ENCODE measurements around the gene SLC22A14. TPM values are rescaled to one million over a fixed set of nuclear protein-coding genes. Genes with fewer than 3 reads are reported as not detected.
"Not testable (repeated sequence)": the region's sequence is repeated elsewhere in the genome, so short reads cannot be mapped to it uniquely, and the experiment has no call there.

SLC22A14 gene, protein sequence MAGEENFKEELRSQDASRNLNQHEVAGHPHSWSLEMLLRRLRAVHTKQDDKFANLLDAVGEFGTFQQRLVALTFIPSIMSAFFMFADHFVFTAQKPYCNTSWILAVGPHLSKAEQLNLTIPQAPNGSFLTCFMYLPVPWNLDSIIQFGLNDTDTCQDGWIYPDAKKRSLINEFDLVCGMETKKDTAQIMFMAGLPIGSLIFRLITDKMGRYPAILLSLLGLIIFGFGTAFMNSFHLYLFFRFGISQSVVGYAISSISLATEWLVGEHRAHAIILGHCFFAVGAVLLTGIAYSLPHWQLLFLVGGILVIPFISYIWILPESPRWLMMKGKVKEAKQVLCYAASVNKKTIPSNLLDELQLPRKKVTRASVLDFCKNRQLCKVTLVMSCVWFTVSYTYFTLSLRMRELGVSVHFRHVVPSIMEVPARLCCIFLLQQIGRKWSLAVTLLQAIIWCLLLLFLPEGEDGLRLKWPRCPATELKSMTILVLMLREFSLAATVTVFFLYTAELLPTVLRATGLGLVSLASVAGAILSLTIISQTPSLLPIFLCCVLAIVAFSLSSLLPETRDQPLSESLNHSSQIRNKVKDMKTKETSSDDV
- total RNA-seq = under 1 TPM in 2 of 4 donors, not detected in 2; 0.14 to 0.17 TPM
- 0.11 TPM for polyA plus RNA-seq
- long read RNA-seq, donor 1 = 0 reads
- long read RNA-seq, donor 2 = 0 reads
- long read RNA-seq, donor 3 = 0 reads
- long read RNA-seq, donor 4 = 0 reads

- H3K9me3 ChIP-seq (ENCODE audit: control insufficient read depth, low read length) = no peaks in the 10 kb centered on the region
- intact Hi-C loops (cut with DNase I) = no loop called here
- no peak for ATAC-seq
Observed at GRCh38 chr3:38281895-38282686, at the start of gene SLC22A14. Gene SLC22A14 (plus strand): TSS chr3:38282294. CDS start chr3:38306027, 23,733 bp downstream.

DNA sequence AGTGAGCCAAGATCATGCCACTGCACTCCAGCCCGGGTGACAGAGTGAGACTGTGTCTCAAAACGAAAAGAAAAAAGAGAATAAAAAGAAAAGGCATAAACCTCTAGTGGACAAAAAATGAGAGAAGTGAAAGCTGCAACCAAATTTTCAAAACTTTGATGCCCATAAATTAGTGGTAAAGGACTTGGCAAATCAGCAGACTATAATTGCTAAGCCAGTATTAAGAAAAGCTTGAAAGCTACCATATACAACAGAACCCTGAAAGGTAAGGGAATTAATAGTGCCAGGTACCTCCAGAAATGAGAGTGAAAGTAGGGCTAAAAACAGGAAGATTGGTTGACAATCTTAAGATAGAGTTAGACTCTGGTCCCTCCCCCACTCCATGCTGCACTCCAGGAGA lies 49.4 kb upstream of the SLC22A14 start:
- H3K27me3 ChIP-seq (ENCODE audit: control insufficient read depth, insufficient read depth) = no peaks in the 10 kb centered on the region
- DNase-seq (no peak), ATAC-seq (no peak)
- H3K4me3 ChIP-seq (ENCODE audit: low read length) = no peak overlapping the region
- 90% methylated on average over 2 of the region's 2 CpGs for WGBS
- H3K27ac ChIP-seq (ENCODE audit: low read length) = no peak overlapping the region
- intact Hi-C loops (cut with DNase I) = no loop called here
- no peaks in the 10 kb centered on the region for H3K4me1 ChIP-seq (ENCODE audit: control insufficient read depth, insufficient read depth, low read length)
- H3K9me3 ChIP-seq (ENCODE audit: control insufficient read depth, low read length) = no peaks in the 10 kb centered on the region

More at GRCh38 chr3:38281895-38282686, at the start of gene SLC22A14:
- no peak for DNase-seq
- WGBS = 87% methylated on average over 14 of the region's 14 CpGs
- Histone ChIP-seq H3K27ac (ENCODE audit: low read length) (no peak within 1 kb of the TSS), H3K27me3 (ENCODE audit: control insufficient read depth, insufficient read depth) (no peaks in the 10 kb centered on the region), H3K4me3 (ENCODE audit: low read length) (no peak within 1 kb of the TSS), H3K4me1 (ENCODE audit: control insufficient read depth, insufficient read depth, low read length) (no peaks in the 10 kb centered on the region)

- no peak for DNase-seq
- Histone ChIP-seq H3K4me1 (ENCODE audit: control insufficient read depth, insufficient read depth, low read length) (no peaks in the 10 kb centered on the region), H3K27ac (ENCODE audit: low read length) (no peak overlapping the region), H3K27me3 (ENCODE audit: control insufficient read depth, insufficient read depth) (no peaks in the 10 kb centered on the region), H3K4me3 (ENCODE audit: low read length) (no peak overlapping the region), H3K9me3 (ENCODE audit: control insufficient read depth, low read length) (no peaks in the 10 kb centered on the region)
- intact Hi-C loops (cut with DNase I) = no loop called here
- ATAC-seq = no peak
Observed at GRCh38 chr3:38235466-38235865, 46.6 kb upstream of the SLC22A14 start.

DNA sequence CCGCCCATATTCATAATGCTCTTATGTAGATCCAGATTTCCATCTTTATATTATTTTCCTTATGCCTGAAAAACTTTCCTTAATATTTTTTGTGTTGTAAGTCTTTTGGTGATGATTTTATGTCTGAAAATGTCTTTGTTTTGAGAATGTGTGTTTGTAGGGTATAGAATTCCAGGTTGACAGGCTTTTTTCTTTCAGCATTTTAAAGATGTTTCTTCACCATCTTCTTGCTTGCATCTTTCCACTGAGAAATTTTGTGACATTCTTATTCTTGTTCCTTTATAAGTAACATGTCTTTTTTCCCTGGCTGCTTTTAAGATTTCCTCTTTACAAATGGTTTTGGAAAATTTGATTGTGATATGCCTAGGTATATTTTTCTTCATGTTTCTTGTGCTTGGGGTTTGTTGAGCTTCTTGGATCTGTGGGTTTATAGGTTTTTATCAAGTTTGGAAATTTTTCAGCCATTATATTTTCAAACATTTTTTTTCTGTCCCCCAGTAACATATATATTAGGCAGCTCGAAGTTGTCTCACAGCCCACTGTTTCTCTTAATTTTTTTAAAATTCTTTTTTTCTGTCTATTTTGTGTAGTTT lies 43.6 kb upstream of the SLC22A14 start:
- DNase-seq = no peak
- Histone ChIP-seq H3K9me3 (ENCODE audit: control insufficient read depth, low read length) (no peaks in the 10 kb centered on the region), H3K4me3 (ENCODE audit: low read length) (no peak overlapping the region), H3K27ac (ENCODE audit: low read length) (no peak overlapping the region), H3K4me1 (ENCODE audit: control insufficient read depth, insufficient read depth, low read length) (no peaks in the 10 kb centered on the region), H3K27me3 (ENCODE audit: control insufficient read depth, insufficient read depth) (no peaks in the 10 kb centered on the region)
- over 99% methylated on average over 2 of the region's 2 CpGs for WGBS
- intact Hi-C loops (cut with DNase I) = no loop called here
- ATAC-seq = no peak

DNA sequence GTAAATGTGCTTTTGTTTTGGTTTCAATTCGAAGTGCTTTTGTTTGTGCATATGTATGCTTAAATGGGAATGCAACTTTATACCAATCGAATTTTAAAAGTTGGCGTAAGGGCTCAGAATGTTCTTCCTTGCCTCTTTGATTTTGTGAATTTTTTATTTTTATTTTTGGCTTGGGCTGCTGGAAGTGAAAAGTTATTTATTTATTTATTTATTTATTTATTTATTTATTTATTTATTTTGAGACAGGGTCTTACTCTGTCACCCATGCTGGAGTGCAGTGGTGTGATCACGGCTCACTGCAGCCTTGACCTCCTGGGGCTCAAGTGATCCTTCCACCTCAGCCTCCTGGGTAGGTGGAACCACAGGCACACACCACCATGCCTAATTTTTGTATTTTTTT lies 39.3 kb upstream of the SLC22A14 start:
- H3K4me1 ChIP-seq (ENCODE audit: control insufficient read depth, insufficient read depth, low read length); H3K9me3 ChIP-seq (ENCODE audit: control insufficient read depth, low read length); ATAC-seq; H3K27me3 ChIP-seq (ENCODE audit: control insufficient read depth, insufficient read depth); H3K27ac ChIP-seq (ENCODE audit: low read length); DNase-seq; H3K4me3 ChIP-seq (ENCODE audit: low read length); intact Hi-C loops (cut with DNase I): not testable (repeated sequence)
- 97% methylated on average over 4 of the region's 4 CpGs for WGBS

DNA sequence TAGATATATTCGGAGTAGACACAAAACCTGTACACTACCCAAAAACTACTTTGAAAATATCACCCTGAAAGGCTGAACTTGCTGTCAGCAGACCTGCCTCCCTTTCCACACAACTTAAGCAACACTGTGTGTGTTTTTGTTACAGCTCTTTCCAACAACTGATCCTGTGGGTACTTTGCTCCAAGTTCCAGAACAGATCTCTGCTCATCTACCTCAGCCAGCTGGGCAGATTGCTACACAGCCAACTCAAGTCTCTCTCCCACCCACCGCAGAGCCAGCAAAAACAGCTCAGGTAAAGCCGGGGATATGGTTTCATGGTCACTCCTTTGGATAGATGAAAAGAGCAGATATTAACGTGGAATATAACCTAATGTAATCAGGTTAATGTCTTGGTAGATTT lies 36.2 kb upstream of the SLC22A14 start:
- DNase-seq = no peak
- WGBS = 93% methylated on average over 4 of the region's 4 CpGs
- no peak overlapping the region for H3K4me3 ChIP-seq (ENCODE audit: low read length)
- intact Hi-C loops (cut with DNase I) = no loop called here
- H3K27me3 ChIP-seq (ENCODE audit: control insufficient read depth, insufficient read depth) = no peaks in the 10 kb centered on the region
- no peak for ATAC-seq
- H3K27ac ChIP-seq (ENCODE audit: low read length) = no peak overlapping the region
- no peaks in the 10 kb centered on the region for H3K9me3 ChIP-seq (ENCODE audit: control insufficient read depth, low read length)
- no peaks in the 10 kb centered on the region for H3K4me1 ChIP-seq (ENCODE audit: control insufficient read depth, insufficient read depth, low read length)

DNA sequence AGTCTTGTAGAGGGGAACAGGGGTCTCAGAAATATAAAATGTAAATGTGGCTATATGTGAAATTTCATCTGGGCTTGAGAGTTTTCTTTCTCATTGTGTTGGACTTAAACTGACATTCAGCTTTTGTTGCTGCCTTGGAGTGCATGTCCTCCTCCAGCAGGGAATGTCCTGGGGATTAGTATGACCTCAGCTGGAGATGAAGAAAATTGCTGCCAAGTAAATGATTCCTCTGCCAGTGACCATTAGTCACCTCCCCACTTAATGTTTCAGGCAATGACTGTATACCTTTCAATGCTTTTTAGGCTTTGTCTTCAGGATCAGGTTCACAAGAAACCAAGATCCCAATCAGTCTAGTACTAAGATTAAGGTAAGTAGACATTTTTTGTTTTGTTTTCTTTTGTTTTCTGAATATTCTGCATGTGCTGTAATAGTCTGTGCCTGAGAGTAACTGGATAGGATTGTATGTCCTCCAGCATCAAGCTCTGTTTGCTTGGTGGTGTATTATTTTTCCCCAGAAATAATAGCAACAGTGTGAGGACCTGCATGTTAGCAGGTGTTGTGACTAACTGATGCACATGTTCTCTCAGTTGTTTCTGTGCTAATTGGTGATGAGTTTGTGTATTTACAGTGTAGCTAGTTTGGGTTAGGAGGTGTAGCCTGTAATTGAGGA lies 34.6 kb upstream of the SLC22A14 start:
- intact Hi-C loops (cut with DNase I) = no loop called here

DNA sequence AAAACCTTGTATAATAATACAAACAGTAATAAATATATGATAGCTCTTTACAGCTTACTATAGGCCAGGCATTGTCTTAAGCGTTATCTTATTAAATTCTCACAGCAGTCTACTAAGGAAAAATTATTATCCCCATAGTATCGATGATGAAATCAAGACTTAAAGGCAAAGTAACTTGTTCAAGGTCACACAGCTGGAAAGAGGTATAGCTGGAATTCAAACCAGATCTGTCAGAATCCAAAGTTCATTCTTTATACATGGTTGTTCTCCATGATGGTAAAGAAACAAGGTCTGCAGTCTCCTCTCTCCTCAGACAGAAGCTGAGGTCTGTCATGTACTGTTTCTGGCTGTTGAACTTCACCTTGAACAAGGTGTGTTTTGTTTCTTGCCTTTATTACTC lies 31.9 kb upstream of the SLC22A14 start:
- H3K27me3 ChIP-seq (ENCODE audit: control insufficient read depth, insufficient read depth) = no peaks in the 10 kb centered on the region
- no peaks in the 10 kb centered on the region for H3K4me1 ChIP-seq (ENCODE audit: control insufficient read depth, insufficient read depth, low read length)
- intact Hi-C loops (cut with DNase I) = no loop called here
- DNase-seq (no peak), ATAC-seq (no peak)
- no peak overlapping the region for H3K4me3 ChIP-seq (ENCODE audit: low read length)
- 95% methylated on average over 2 of the region's 2 CpGs for WGBS
- H3K9me3 ChIP-seq (ENCODE audit: control insufficient read depth, low read length) = no peaks in the 10 kb centered on the region
- H3K27ac ChIP-seq (ENCODE audit: low read length) = no peak overlapping the region

More for the DNA sequence above, 34.6 kb upstream of the SLC22A14 start:
- Histone ChIP-seq H3K9me3 (ENCODE audit: control insufficient read depth, low read length) (no peaks in the 10 kb centered on the region), H3K4me1 (ENCODE audit: control insufficient read depth, insufficient read depth, low read length) (no peaks in the 10 kb centered on the region), H3K27ac (ENCODE audit: low read length) (no peak overlapping the region), H3K27me3 (ENCODE audit: control insufficient read depth, insufficient read depth) (no peaks in the 10 kb centered on the region), H3K4me3 (ENCODE audit: low read length) (no peak overlapping the region)
- peak; percentile 80 to 87 for ATAC-seq
- DNase-seq = no peak

GRCh38 chr3:38251197-38251596 lies 30.9 kb upstream of the SLC22A14 start:
- intact Hi-C loops (cut with DNase I) = no loop called here

DNA sequence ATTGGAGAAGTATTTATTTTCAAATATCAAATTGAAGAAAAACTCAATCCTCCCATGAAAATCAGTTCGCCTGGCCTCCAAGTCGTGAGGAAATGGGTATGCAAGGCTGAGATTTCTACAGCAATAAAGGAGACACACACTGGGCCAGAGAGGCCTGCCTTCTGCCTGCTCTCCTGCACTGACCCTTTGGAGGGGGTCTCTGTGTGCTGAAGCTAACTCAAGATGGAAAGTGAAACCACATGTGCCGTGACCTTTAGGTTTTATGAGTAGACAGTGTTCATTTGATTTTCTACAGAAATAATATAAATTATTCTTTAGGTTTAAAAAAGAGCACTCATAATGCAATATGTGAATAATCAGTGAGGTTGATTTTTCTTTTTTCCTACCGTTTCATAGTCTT lies 28.4 kb upstream of the SLC22A14 start:
- 95% methylated on average over 4 of the region's 4 CpGs for WGBS
- intact Hi-C loops (cut with DNase I) = no loop called here
- Histone ChIP-seq H3K27me3 (ENCODE audit: control insufficient read depth, insufficient read depth) (no peaks in the 10 kb centered on the region), H3K9me3 (ENCODE audit: control insufficient read depth, low read length) (no peaks in the 10 kb centered on the region), H3K27ac (ENCODE audit: low read length) (no peak overlapping the region), H3K4me3 (ENCODE audit: low read length) (no peak overlapping the region), H3K4me1 (ENCODE audit: control insufficient read depth, insufficient read depth, low read length) (peaks cover 3% of the 10 kb centered on the region)
- ATAC-seq = no peak
- DNase-seq = no peak

More at GRCh38 chr3:38251197-38251596, 30.9 kb upstream of the SLC22A14 start:
- Histone ChIP-seq H3K27ac (ENCODE audit: low read length) (no peak overlapping the region), H3K27me3 (ENCODE audit: control insufficient read depth, insufficient read depth) (no peaks in the 10 kb centered on the region), H3K9me3 (ENCODE audit: control insufficient read depth, low read length) (no peaks in the 10 kb centered on the region), H3K4me1 (ENCODE audit: control insufficient read depth, insufficient read depth, low read length) (peaks cover 3% of the 10 kb centered on the region), H3K4me3 (ENCODE audit: low read length) (no peak overlapping the region)
- no peak for DNase-seq
- 87% methylated on average over 4 of the region's 4 CpGs for WGBS
- no peak for ATAC-seq

Measured in right cardiac atrium (tissue), 5 donors.